Measurements from ENCODE around the gene CDK9.

- TF ChIP-seq, protein P1, sequence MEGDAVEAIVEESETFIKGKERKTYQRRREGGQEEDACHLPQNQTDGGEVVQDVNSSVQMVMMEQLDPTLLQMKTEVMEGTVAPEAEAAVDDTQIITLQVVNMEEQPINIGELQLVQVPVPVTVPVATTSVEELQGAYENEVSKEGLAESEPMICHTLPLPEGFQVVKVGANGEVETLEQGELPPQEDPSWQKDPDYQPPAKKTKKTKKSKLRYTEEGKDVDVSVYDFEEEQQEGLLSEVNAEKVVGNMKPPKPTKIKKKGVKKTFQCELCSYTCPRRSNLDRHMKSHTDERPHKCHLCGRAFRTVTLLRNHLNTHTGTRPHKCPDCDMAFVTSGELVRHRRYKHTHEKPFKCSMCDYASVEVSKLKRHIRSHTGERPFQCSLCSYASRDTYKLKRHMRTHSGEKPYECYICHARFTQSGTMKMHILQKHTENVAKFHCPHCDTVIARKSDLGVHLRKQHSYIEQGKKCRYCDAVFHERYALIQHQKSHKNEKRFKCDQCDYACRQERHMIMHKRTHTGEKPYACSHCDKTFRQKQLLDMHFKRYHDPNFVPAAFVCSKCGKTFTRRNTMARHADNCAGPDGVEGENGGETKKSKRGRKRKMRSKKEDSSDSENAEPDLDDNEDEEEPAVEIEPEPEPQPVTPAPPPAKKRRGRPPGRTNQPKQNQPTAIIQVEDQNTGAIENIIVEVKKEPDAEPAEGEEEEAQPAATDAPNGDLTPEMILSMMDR (IDR thresholded peaks at IDR 0.05) = no peak
- no peak for TF ChIP-seq POLR2AphosphoS5 (IDR thresholded peaks at IDR 0.05; ENCODE audit: low read depth, low read length)
- TF ChIP-seq TCF7L2 (IDR thresholded peaks at IDR 0.05; ENCODE audit: low read depth, low read length) = no peak
Measured at GRCh38 chr9:127816728-127817127, 30.9 kb downstream of the CDK9 start.
